Head of caudate nucleus (tissue), 42 donors: Measurements from ENCODE around the gene TSPAN15.
"Not testable (repeated sequence)": the region's sequence is repeated elsewhere in the genome, so short reads cannot be mapped to it uniquely, and the experiment has no call there.

Source experiments
- DNase-seq, 42 donors: peaks; one replicate each; pipeline versions ENCODE4 v3.0.0 to v3.0.0-alpha.2; 2020 to 2021; ENCODE audit warnings: mixed read lengths in 7 of 42
- intact Hi-C: fragments of 100-400 bp; cut with DNase I; formaldehyde crosslinking; loops from one replicate; pipeline ENCODE4 v1.15.0; 2022

Gene TSPAN15

DNA sequence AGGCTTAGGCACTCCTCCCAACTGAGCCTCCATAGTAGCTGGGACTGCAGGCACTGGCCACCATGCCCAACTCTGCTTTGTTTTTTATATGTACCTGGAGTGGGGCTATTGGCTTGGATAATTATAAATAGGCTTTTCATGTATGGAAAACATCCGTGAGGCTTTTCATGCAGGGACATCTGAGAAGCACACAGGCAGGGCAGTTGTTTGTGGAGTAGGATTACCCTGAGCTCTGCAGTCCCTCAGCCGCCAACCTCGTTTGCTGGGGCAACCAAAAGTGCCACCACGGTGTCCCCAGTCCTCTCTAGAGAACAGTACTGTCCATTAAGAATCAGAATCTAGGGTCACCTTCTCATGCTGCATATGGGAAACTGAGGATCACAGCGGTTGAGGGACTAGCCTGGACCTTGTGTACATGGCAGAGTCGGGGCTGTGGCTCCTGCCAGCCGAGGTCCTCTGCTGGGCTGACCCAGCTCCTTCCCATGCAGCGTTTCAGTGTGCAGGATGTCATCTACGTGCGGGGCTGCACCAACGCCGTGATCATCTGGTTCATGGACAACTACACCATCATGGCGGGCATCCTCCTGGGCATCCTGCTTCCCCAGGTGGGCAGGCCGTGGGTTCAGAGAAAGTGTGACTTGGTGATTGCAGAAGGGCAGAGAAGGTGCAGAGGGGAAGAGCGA lies 54.5 kb downstream of the TSPAN15 start:
- DNase-seq, result peak in 6 of 42 donors; percentile 7 to 44 (median 22)
- intact Hi-C loops, result loop anchor here (5.0 kb wide), 1 partner anchor 78 kb away; no protein-coding TSS in a partner anchor

DNA sequence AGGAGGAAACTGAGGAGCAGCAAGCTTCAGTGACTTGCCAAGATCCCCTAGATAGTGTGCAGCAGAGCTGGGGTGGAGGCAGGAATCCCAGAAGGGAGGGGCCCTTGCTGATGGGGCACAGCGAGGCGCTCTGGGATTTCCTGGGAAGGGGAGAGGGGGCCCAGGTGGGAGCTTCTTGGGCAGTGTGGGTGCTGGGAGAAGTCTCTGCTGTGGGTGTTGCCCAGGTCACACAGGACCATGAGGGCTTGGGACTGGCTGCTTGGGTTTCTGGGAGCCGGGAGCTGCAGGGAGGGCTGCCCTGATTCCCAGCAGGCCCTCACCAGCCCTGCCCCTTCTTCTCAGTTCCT lies 55.2 kb downstream of the TSPAN15 start:
- intact Hi-C loops, result loop anchor here (5.0 kb wide), 1 partner anchor 79 kb away; no protein-coding TSS in a partner anchor
- peak in 1 of 42 donors; percentile 12 for DNase-seq

DNA sequence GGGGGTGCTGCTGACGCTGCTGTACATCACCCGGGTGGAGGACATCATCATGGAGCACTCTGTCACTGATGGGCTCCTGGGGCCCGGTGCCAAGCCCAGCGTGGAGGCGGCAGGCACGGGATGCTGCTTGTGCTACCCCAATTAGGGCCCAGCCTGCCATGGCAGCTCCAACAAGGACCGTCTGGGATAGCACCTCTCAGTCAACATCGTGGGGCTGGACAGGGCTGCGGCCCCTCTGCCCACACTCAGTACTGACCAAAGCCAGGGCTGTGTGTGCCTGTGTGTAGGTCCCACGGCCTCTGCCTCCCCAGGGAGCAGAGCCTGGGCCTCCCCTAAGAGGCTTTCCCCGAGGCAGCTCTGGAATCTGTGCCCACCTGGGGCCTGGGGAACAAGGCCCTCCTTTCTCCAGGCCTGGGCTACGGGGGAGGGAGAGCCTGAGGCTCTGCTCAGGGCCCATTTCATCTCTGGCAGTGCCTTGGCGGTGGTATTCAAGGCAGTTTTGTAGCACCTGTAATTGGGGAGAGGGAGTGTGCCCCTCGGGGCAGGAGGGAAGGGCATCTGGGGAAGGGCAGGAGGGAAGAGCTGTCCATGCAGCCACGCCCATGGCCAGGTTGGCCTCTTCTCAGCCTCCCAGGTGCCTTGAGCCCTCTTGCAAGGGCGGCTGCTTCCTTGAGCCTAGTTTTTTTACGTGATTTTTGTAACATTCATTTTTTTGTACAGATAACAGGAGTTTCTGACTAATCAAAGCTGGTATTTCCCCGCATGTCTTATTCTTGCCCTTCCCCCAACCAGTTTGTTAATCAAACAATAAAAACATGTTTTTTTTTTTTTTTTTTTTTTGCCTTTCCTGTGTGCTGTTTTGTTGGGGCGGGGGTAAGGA lies 55.8 kb downstream of the TSPAN15 start:
- DNase-seq, result peak in 5 of 42 donors; percentile 41 to 59 (median 50)
- intact Hi-C loops, result loop anchor here (5.0 kb wide), 1 partner anchor 80 kb away; no protein-coding TSS in a partner anchor

DNA sequence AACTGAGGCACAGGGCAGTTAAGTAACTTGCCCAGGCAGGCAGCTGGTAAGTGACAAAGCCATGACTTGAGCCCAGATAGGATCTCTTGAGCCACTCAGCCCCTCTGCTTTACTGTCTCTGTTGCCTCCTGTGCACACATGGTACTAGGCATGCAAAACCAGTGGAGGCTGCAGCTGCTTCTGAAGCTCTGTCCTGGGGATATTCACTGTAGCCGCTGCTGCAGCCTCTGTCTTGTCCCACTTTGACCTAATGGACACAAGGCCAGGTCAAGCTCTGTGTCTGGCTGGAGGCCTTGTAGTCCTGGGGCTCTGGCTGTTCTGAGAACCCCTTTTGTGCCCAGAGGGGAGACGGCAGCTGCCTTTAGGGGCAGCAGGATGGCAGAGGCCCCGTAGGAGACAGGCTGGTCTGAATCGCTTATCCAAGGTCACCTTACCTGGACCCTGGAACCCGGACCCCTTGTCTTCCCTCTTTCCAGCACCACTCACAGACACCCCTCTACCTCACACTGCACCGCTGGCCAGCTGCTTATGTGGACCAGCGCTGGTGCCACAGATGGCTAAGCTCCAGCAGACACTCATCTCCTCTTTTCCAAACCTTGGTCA lies 57.6 kb downstream of the TSPAN15 start:
- DNase-seq, result peak in 4 of 42 donors; percentile 23 to 38 (median 36)
- intact Hi-C loops, result loop anchor here (5.0 kb wide), 1 partner anchor 82 kb away; no protein-coding TSS in a partner anchor

DNA sequence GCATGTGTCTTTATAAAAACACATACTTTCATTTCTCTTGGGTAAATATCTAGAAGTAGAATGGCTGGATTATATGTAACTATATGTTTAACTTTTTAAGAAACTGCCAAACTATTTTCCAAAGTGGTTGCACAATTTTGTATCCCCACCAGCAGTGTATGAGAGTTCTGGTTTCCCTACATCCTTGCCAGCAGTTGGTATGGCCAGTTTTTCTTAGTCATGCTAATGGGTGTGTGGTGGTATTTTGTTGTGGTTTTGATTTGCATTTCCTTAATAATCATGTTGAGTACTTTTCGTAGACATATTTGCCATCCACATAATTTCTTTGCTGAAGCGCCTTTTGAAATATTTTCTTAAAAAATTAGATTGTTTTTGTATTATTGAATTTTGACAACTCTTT lies 61.6 kb downstream of the TSPAN15 start:
- DNase-seq, result no peak
- intact Hi-C loops, result no loop called here

DNA sequence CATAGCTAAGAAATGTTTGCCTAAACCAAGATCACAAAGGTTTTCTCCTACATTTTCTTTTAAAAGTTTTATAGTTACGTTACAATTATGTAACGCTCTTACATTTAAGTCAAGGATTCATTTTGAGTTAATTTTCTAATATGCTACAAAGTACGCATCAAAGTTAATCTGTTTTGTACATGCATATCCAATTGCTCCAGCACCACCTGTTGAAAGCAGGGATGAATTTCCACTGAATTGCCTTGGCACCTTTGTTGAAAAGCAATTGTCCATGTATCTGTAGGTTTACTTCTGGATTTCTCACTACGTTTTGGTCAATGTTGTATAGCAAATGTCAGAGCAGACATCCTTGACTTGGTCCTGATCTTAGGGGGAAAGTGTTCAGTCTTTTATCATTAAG lies 62.4 kb downstream of the TSPAN15 start:
- intact Hi-C loops, result no loop called here
- DNase-seq, result no peak

DNA sequence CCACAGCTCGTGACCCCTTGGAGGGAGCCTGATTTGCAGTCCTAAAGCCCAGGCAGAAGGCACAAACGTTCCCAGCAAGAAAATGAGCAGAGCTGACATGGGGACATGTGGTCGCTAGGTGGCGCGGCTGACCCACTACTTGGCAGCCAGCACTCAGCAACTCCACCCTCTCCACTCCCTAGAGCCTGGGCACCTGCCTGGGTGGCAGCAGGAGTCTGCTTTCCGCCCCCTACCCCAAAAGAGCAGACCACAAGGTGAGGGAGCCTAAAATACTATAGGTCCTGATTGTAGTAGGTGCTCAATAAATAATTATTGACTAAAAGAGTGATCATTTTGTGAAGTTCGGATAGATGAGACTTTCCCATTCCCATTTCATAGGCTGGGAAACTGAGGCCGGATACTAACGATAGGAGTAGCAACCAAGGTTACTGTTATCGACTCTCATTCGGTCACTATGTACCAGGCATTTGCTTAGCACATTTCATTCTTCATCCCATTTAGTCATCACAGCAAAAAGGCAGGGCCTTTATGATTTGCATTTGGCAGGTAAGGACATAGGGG lies 64.5 kb downstream of the TSPAN15 start:
- peak; percentile 56 to 86 (median 72) for DNase-seq
- intact Hi-C loops, result loop anchor here (5.0 kb wide), 1 partner anchor 127 kb away; no protein-coding TSS in a partner anchor

DNA sequence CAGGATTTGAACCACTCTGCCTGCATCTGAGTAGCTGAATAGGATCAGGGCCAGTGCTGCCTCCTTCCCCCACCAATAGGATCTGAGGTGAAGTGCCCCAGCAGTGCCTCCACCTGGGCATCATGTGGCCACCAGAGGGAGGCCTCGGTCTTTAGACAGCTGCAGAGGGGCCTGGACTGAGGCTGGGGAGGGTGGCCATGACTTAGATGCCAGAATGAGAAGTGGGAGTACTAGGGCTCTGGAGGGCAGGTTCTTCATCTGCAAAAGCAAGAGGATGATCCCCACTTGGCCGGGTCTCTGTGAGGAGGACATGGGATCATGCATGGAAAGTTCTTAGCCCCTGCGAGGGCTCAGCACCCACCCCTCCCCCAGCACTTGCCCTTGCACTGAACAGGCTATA lies 65.1 kb downstream of the TSPAN15 start:
- intact Hi-C loops, result loop anchor here (5.0 kb wide), 1 partner anchor 126 kb away; no protein-coding TSS in a partner anchor
- no peak for DNase-seq

DNA sequence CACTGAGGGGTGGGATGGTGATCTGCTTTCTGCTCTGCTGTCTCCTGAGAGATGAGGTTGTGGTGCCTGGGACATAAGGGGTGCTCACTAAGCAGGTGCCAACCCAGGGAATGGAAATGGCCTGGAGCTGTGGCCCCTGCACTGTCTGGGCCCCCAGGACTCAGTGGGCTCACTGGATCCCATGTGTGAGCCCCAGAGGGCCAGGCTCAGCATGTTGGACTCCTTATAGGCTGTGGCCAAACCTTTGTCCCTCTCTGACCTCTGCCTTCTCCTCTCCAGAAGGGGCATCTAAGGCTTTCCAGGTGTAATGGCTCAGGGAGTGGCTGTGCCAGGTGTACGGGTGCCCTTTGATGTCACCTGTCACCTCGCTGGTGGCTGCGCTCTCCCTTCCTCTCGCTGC lies 65.5 kb downstream of the TSPAN15 start:
- intact Hi-C loops, result loop anchor here (5.0 kb wide), 1 partner anchor 126 kb away; no protein-coding TSS in a partner anchor
- no peak for DNase-seq

DNA sequence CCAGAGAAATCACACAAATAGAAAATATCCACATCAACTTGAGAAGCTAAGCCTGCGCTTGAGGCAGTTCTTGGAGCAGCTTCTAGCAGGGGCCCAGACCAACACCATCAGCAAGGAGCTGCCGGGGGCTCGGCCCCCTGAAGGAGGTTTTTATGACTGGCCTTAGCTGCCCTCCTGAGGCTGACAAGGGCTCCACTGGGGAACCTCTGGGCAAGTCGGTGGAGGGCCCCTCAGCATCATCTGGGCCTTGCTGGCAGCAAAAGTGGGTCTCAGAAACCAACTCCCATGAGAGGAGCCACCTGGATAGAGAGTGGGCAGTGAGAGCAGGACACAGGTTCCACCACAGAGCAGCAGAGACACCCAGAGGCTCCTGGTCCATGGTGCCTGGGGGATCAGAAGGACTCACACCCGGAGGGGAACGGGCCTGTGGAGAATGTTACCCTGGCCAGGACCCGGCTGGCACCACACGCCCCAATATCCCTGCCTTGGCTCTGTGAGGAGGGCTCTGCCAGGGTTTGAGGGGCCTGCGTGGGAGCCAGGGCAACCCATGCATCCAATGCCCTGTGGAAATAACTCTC lies 66.1 kb downstream of the TSPAN15 start:
- intact Hi-C loops, result loop anchor here (5.0 kb wide), 1 partner anchor 125 kb away; no protein-coding TSS in a partner anchor
- no peak for DNase-seq

DNA sequence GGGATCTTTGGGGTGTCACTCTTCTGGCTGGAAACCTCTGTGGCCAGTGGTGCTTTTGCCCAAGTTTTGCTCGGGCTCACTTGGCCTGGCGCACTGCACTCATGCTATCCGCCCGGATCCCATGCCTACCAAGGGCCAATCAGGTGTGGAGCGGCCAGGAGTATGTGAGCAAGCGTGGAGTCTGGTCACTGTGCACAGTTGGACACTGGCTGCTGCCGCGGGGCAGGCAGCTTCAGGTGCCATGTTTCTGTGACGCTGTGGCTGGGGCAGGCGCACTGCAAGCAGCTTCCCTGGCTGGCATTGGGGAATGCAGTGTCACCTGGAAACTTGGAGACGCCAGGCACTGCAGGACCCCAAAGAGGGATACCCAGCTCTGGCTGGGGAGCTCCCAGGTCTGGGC lies 76.7 kb downstream of the TSPAN15 start:
- intact Hi-C loops, result no loop called here
- no peak for DNase-seq

DNA sequence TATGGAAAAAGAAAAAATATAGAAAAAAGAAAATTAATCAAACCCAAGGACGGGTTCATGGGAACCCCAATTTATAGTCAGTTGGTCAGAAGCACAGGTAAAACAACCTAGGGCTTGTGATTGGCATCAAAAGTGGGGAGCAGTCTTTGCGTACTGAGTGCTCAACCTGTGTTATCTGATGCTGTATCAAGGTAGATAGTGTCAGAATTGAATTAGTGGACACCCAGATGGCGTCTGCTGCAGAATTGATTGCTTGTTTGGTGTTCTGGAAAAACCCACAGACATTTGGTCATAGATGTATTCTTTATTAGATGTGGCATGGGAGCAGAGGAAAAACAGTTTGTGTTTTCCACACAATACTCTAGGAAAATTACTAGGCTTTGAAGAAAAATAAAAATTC lies 82.4 kb downstream of the TSPAN15 start:
- no peak for DNase-seq
- intact Hi-C loops, result no loop called here

DNA sequence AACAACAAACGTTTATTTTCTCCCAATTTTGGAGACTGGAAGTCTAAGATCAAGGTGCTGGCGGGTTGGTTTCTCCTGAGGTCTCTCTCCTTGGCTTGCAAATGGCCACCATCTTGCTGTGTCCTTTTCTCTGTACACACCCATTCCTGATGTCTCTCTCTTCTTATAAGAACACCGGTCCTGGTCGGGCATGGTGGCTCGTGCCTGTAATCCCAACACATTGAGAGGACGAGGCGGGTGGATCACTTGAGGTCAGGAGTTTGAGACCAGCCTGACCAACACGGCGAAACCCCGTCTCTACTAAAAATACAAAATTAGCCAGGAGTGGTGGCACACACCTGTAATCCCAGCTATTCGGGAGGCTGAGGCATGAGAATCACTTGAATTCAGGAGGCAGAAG lies 85.3 kb downstream of the TSPAN15 start:
- DNase-seq, intact Hi-C loops: not testable (repeated sequence)

DNA sequence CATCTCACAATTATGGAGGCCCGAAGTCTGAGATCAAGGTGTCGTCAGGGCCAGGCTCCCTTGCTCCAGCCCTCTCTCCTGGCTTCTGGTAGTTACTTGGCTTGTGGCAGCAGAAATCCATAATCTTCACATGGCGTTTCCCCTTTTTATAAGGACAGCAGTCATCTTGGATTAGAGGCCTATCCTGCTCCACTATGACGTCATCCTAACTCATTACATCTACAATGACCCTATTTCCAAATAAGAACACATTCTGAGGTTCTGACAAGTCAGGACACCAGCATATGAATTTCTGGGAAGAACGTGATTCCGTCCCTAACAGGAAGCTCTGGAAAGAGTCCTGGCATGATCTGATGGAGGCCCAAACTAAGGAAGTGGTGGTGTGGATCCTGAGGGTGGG lies 86.2 kb downstream of the TSPAN15 start:
- DNase-seq, result no peak
- intact Hi-C loops, result no loop called here

DNA sequence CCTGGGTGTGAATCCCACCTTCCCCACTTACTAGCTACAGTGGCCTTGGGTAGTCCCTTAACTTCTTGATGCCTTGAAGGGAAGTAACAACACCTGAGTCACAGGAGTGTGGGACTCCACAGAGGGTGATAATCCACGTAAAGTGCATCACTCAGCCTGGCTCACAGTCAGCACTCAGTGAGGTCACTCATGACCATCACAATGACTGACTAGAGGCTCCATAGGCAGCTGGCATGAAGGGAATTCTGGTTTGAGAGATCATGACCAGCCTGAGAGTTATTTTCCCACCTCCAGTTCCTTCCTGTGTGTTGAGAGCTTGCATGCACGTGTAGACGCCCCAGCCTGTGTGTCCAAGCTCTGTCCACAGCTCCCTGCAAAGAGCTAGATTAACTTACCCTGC lies 87.2 kb downstream of the TSPAN15 start:
- no peak for DNase-seq
- intact Hi-C loops, result no loop called here

DNA sequence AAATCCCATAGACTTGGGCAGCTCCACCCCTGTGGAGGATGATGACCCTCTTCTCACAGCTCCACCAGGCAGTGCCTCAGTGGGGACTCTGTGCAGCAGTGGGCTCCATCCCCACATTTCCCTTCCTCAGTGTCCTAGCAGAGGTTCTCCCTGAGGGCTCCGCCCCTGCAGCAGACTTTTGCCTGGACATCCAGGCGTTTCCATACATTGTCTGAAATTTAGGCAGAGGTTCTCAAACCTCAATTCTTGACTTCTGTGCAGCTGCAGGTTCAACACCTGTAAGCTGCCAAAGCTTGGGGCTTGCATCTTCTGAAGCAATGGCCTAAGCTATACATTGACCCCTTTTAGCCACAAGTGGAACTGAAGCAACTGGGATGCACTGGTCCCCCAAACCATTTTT lies 90.2 kb downstream of the TSPAN15 start:
- intact Hi-C loops, result no loop called here
- no peak for DNase-seq

DNA sequence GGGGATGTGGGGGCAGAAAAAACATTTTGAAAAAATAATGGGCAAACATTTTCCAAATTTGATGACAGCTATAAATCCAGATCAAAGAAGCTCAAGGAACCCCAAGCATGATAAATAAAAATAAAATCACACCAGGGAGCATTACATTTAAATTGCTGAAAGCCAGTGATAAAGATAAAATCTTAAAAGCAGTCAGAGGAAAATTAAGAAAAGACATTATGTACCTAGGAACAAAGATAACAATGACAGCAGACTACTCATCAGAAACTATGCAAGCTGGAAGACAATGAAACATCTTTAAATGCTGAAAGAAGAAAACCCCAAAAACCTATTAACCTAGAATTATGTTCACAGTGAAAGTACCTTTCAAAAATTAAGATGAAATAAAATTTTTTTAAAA lies 98.7 kb downstream of the TSPAN15 start:
- intact Hi-C loops, result no loop called here
- no peak for DNase-seq

DNA sequence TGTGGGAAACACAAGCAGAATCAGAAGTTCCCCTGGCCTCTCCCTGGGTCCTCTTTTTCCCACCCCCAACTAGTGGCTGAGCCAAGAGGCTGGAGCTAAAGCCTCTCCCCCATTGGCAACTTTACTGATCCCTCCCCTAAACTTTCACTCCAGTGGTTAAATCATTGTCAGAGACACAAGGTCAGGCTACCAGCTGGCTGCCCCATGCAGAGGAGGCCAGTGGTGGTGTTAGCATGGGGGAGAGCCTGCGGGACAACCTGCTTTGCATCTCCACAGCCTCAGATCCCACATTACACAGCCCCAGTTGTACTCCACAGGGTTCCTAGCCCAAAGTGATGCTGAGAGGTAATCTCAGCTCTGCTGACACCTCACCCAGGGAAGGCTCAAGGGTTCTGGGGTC lies 101.0 kb downstream of the TSPAN15 start:
- intact Hi-C loops, result no loop called here
- DNase-seq, result no peak

DNA sequence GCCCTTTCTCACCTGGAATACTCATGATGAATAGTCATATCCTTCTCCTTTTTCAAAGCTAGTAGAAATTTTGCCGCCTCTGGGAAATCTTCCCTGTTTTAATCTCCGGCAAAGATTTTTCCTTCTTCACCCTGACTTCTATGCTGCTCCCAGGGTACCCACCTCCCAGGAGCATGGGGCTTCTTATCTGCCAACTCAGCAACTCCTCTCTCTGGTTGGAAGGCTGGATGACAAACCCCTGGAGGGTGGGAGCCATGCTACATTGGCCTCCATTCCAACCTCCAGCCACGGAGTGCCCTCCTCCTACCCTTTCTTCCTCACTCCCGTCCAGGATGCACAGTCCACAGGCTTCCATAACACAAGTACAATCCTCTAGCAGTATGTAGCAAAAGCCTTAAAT lies 102.1 kb downstream of the TSPAN15 start:
- no peak for DNase-seq
- intact Hi-C loops, result no loop called here
